Liver (tissue), 9 donors: Measurements from ENCODE around the gene DIDO1. TPM values are rescaled to one million over a fixed set of nuclear protein-coding genes. Genes with fewer than 3 reads are reported as not detected.
"Not testable (repeated sequence)": the region's sequence is repeated elsewhere in the genome, so short reads cannot be mapped to it uniquely, and the experiment has no call there.

Experiments used
- DNase-seq: peaks from one replicate; pipeline ENCODE4 v3.0.0-alpha.2; 2017; ENCODE audit warnings: low spot score
- H3K27ac ChIP-seq, 2 donors: one replicate each; pipeline ENCODE4 v1.7.0; 2013; ENCODE audit warnings: inconsistent platforms in 2 of 2, low read length in 2 of 2, control low read depth in 1 of 2, low read depth in 1 of 2, mild to moderate bottlenecking in 1 of 2
- H3K27me3 ChIP-seq, 4 donors: one replicate each; pipeline versions ENCODE4 v1.6.1 to v1.7.0; 2013; ENCODE audit warnings: low read length in 3 of 4, inconsistent platforms in 1 of 4, mild to moderate bottlenecking in 1 of 4, moderate library complexity in 1 of 4; ENCODE audit not compliant: control insufficient read depth in 4 of 4, insufficient read depth in 4 of 4
- H3K36me3 ChIP-seq, 4 donors: one replicate each; pipeline versions ENCODE4 v1.6.1 to v1.7.0; 2013; ENCODE audit warnings: low read length in 3 of 4, mild to moderate bottlenecking in 3 of 4, low read depth in 1 of 4, moderate library complexity in 1 of 4; ENCODE audit not compliant: control insufficient read depth in 4 of 4, insufficient read depth in 3 of 4
- H3K4me1 ChIP-seq, 4 donors: one replicate each; pipeline versions ENCODE4 v1.6.1 to v1.7.0; 2013; ENCODE audit warnings: low read length in 3 of 4, mild to moderate bottlenecking in 3 of 4, moderate library complexity in 1 of 4; ENCODE audit not compliant: control insufficient read depth in 4 of 4, insufficient read depth in 4 of 4
- H3K4me3 ChIP-seq, 3 donors: one replicate each; pipeline versions ENCODE4 v1.6.1 to v1.7.0; 2013; ENCODE audit warnings: low read length in 3 of 3, control low read depth in 1 of 3, low read depth in 1 of 3, mild to moderate bottlenecking in 1 of 3
- H3K9ac ChIP-seq, 2 donors: one replicate each; pipeline ENCODE4 v1.7.0; 2013; ENCODE audit warnings: low read length in 2 of 2, mild to moderate bottlenecking in 2 of 2, moderate library complexity in 2 of 2, control low read depth in 1 of 2, low read depth in 1 of 2
- H3K9me3 ChIP-seq, 4 donors: one replicate each; pipeline versions ENCODE4 v1.6.1 to v1.7.0; 2013; ENCODE audit warnings: low read length in 3 of 4; ENCODE audit not compliant: control insufficient read depth in 4 of 4
- EGR1 ChIP-seq, 2 donors: IDR thresholded peaks; 2 replicates each; pipeline ENCODE4 v1.6.1; 2016 to 2018; ENCODE audit warnings: antibody characterized with exemption in 2 of 2, low read depth in 2 of 2
- FOXA1 ChIP-seq: IDR thresholded peaks from 2 replicates; pipeline ENCODE4 v1.6.1; 2016; ENCODE audit warnings: antibody characterized with exemption
- HNF4G ChIP-seq: IDR thresholded peaks from 2 replicates; pipeline ENCODE4 v1.6.1; 2016; ENCODE audit warnings: antibody characterized with exemption
- JUND ChIP-seq, 2 donors: IDR thresholded peaks; 2 replicates each; pipeline ENCODE4 v1.6.1; 2016; ENCODE audit warnings: antibody characterized with exemption in 2 of 2
- NR2F2 ChIP-seq: IDR thresholded peaks from 2 replicates; pipeline ENCODE4 v1.6.1; 2016; ENCODE audit warnings: antibody characterized with exemption
- RXRA ChIP-seq, 2 donors: IDR thresholded peaks; 2 replicates each; pipeline ENCODE4 v1.6.1; 2017 to 2018; ENCODE audit warnings: antibody characterized with exemption in 2 of 2, mild to moderate bottlenecking in 1 of 2
- TAF1 ChIP-seq: conservative IDR thresholded peaks from 2 replicates; pipeline ENCODE4 v1.6.1; 2016; ENCODE audit warnings: antibody characterized with exemption, mild to moderate bottlenecking
- YY1 ChIP-seq: IDR thresholded peaks from 2 replicates; pipeline ENCODE4 v1.6.1; 2016; ENCODE audit warnings: antibody characterized with exemption, mild to moderate bottlenecking
- WGBS: extraction: QIAGEN DNeasy Blood & Tissue Kit; methylation state at CpG from one replicate; pipeline ENCODE4 v1.1.7; 2013; 5-methylcytosine and 5-hydroxymethylcytosine counted together
- polyA plus RNA-seq, 2 donors: library from polyadenylated mRNA; stranded (reverse) in 1 of 2; unstranded in 1 of 2; fragments of 200-250 nt in 1 of 2; fragments of >200 nt in 1 of 2; fragmentation: Nextera tagmentation in 1 of 2; extraction: Ambion mirVana in 1 of 2; gene quantifications; one replicate each; pipeline versions ENCODE4 v1.2.1 to v1.2.3, GENCODE V29; 2013 to 2015
- total RNA-seq, 2 donors: library from RNA; depleted of rRNA; stranded (reverse); fragments of >200 nt; gene quantifications; one replicate each; pipeline ENCODE4 v1.2.3, GENCODE V29; 2014
- TF ChIP-seq, protein P1 (sequence below): IDR thresholded peaks from 2 replicates; pipeline ENCODE4 v1.6.1; 2016; ENCODE audit warnings: antibody characterized with exemption, mild to moderate bottlenecking
- TF ChIP-seq, protein P2 (sequence below): fragments of 150-350 bp; IDR thresholded peaks from 2 replicates; pipeline ENCODE4 v1.5.1; 2017; ENCODE audit warnings: improper control_type of control experiment, low read depth, low read length; ENCODE audit not compliant: missing input control
- TF ChIP-seq, protein P3 (sequence below): IDR thresholded peaks from 2 replicates; pipeline ENCODE4 v1.6.1; 2016; ENCODE audit warnings: antibody characterized with exemption
- donor health status: healthy.
- donor health status: healthy.
- donor health status: healthy.
- donor health status: healthy.
- donor health status: healthy.

The DIDO1 gene
- total and polyA plus RNA-seq, 4 donors = 10.1 to 43.1 (median 17.4) TPM

DNA sequence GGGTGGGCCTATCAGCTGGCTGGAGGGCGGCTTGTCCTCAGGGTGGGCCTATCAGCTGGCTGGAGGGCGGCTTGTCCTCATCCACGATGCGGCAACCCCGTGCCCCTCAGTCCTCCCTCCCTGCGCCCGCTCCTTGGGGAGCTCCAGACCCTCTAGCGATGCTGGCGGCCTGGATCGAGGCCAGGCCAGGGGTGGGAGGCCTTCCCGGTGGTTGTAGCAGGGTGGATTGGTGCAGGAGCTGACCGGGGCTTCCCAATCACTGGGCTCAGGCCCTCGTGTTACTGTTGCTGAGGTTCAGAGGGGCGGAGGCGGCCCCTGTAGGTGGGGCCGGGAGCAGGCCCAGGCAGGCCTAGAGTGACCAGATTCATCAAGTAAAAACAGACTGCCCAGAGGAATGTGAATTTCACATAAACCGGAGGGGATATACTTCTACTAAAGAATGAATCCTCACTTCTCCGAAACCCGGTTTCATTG, 35.0 kb upstream of the DIDO1 start:
- no peaks in the 10 kb centered on the region for H3K9me3 ChIP-seq
- H3K9ac ChIP-seq = no peak overlapping the region
- no peaks in the 10 kb centered on the region for H3K27me3 ChIP-seq
- no peak overlapping the region for H3K27ac ChIP-seq
- DNase-seq = no peak
- no peak for TF ChIP-seq RXRA (IDR thresholded peaks at IDR 0.05)
- no peak for TF ChIP-seq HNF4G
- TF ChIP-seq, protein P1, sequence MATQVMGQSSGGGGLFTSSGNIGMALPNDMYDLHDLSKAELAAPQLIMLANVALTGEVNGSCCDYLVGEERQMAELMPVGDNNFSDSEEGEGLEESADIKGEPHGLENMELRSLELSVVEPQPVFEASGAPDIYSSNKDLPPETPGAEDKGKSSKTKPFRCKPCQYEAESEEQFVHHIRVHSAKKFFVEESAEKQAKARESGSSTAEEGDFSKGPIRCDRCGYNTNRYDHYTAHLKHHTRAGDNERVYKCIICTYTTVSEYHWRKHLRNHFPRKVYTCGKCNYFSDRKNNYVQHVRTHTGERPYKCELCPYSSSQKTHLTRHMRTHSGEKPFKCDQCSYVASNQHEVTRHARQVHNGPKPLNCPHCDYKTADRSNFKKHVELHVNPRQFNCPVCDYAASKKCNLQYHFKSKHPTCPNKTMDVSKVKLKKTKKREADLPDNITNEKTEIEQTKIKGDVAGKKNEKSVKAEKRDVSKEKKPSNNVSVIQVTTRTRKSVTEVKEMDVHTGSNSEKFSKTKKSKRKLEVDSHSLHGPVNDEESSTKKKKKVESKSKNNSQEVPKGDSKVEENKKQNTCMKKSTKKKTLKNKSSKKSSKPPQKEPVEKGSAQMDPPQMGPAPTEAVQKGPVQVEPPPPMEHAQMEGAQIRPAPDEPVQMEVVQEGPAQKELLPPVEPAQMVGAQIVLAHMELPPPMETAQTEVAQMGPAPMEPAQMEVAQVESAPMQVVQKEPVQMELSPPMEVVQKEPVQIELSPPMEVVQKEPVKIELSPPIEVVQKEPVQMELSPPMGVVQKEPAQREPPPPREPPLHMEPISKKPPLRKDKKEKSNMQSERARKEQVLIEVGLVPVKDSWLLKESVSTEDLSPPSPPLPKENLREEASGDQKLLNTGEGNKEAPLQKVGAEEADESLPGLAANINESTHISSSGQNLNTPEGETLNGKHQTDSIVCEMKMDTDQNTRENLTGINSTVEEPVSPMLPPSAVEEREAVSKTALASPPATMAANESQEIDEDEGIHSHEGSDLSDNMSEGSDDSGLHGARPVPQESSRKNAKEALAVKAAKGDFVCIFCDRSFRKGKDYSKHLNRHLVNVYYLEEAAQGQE = no peak
- no peak for TF ChIP-seq JUND (IDR thresholded peaks at IDR 0.05)
- TF ChIP-seq, protein P2, sequence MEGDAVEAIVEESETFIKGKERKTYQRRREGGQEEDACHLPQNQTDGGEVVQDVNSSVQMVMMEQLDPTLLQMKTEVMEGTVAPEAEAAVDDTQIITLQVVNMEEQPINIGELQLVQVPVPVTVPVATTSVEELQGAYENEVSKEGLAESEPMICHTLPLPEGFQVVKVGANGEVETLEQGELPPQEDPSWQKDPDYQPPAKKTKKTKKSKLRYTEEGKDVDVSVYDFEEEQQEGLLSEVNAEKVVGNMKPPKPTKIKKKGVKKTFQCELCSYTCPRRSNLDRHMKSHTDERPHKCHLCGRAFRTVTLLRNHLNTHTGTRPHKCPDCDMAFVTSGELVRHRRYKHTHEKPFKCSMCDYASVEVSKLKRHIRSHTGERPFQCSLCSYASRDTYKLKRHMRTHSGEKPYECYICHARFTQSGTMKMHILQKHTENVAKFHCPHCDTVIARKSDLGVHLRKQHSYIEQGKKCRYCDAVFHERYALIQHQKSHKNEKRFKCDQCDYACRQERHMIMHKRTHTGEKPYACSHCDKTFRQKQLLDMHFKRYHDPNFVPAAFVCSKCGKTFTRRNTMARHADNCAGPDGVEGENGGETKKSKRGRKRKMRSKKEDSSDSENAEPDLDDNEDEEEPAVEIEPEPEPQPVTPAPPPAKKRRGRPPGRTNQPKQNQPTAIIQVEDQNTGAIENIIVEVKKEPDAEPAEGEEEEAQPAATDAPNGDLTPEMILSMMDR = no peak
- TF ChIP-seq EGR1 (IDR thresholded peaks at IDR 0.05; ENCODE audit: low read depth in 2 of 2) = no peak
- no peak overlapping the region for H3K4me3 ChIP-seq
- WGBS = 90% methylated on average over 19 of the region's 19 CpGs
- H3K36me3 ChIP-seq = peaks cover 30 to 81% (median 35%) of the 10 kb centered on the region in 4 donors
- peaks cover 2 to 12% (median 9%) of the 10 kb centered on the region in 4 donors for H3K4me1 ChIP-seq

DNA sequence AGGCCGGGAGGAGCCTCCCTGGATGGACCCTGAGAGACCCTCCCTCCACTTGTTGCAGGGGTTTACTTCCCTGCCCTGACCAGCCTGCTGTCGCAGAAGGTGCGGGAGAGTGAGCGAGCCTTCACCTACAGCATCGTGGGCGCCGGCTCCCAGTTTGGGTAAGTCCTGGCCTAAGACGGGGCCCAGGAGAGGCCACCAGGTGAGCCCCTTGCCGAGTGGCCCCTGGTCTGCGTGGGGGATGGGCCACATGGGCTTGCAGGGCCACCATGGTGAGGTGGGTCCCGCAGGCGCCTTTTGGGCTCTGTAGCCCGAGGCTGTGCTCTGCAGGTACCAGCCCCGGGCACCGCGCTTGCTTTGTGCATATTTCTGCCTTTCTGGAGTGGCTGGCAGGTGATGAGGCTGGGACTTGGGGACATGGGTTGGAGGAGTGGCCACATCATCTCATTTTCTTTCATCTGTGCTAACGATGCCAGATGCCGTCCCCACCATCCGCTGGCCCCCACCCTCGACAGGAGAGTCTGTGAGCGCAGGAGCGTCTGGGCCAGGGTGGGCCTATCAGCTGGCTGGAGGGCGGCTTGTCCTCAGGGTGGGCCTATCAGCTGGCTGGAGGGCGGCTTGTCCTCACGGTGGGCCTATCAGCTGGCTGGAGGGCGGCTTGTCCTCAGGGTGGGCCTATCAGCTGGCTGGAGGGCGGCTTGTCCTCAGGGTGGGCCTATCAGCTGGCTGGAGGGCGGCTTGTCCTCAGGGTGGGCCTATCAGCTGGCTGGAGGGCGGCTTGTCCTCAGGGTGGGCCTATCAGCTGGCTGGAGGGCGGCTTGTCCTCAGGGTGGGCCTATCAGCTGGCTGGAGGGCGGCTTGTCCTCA, 34.4 kb upstream of the DIDO1 start:
- peaks cover 30 to 79% (median 35%) of the 10 kb centered on the region in 4 donors for H3K36me3 ChIP-seq
- peaks cover 0 to 17% (median 14%) of the 10 kb centered on the region in 4 donors for H3K4me1 ChIP-seq
- not testable (repeated sequence) for H3K27ac ChIP-seq, H3K27me3 ChIP-seq, H3K9ac ChIP-seq, H3K4me3 ChIP-seq, DNase-seq, H3K9me3 ChIP-seq
- 97% methylated on average over 24 of the region's 31 CpGs for WGBS

DNA sequence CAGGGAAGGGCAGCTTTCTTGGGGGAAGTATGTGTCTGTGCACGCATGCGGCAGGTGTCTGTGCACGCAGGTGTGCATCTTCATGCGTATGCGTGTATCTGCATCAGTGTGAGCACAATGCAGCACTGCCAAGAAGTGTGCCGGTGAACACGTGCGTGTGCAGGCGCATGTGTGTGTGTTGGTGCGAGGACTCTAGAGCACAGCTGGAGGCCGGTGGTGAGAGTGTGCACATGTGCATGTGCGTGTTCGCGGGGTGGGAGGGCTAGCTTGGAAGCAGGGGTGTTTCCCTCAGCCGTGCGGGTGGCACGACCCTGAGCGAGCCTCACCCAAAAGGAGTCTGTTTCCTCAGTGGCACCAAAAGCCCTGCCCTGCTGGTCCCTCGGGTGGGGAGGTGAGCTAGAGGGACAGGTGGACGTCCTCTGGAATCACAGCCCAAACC, 33.7 kb upstream of the DIDO1 start:
- Histone ChIP-seq H3K27me3 (no peaks in the 10 kb centered on the region), H3K9ac (no peak overlapping the region), H3K4me3 (no peak overlapping the region), H3K9me3 (no peaks in the 10 kb centered on the region), H3K27ac (no peak overlapping the region), H3K4me1 (peaks cover 0 to 17% (median 16%) of the 10 kb centered on the region in 4 donors), H3K36me3 (peaks cover 27 to 74% (median 29%) of the 10 kb centered on the region in 4 donors)
- DNase-seq = no peak
- TF ChIP-seq YY1 (no peak), NR2F2 (no peak), TAF1 (no peak), FOXA1 (no peak)
- TF ChIP-seq, protein P3, sequence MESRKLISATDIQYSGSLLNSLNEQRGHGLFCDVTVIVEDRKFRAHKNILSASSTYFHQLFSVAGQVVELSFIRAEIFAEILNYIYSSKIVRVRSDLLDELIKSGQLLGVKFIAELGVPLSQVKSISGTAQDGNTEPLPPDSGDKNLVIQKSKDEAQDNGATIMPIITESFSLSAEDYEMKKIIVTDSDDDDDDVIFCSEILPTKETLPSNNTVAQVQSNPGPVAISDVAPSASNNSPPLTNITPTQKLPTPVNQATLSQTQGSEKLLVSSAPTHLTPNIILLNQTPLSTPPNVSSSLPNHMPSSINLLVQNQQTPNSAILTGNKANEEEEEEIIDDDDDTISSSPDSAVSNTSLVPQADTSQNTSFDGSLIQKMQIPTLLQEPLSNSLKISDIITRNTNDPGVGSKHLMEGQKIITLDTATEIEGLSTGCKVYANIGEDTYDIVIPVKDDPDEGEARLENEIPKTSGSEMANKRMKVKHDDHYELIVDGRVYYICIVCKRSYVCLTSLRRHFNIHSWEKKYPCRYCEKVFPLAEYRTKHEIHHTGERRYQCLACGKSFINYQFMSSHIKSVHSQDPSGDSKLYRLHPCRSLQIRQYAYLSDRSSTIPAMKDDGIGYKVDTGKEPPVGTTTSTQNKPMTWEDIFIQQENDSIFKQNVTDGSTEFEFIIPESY = no peak
- TF ChIP-seq, protein P1 = no peak
- WGBS = 93% methylated on average over 20 of the region's 20 CpGs
